ENCODE results near the gene SPATA21.

SPATA21 gene

GRCh38 chr1:16450863-16451481 is 13.7 kb upstream of the SPATA21 start:
- DNase-seq = no peak

GRCh38 chr1:16449666-16450065 is 12.4 kb upstream of the SPATA21 start:
- no peak for DNase-seq

GRCh38 chr1:16449065-16449464 is 11.8 kb upstream of the SPATA21 start:
- no peak for DNase-seq

- no peak for DNase-seq
Observed at GRCh38 chr1:16447641-16448040, 10.4 kb upstream of the SPATA21 start.

- DNase-seq = no peak
Observed at GRCh38 chr1:16446116-16446515, 8.9 kb upstream of the SPATA21 start.

GRCh38 chr1:16445052-16445451 is 7.8 kb upstream of the SPATA21 start:
- no peak for DNase-seq

GRCh38 chr1:16443975-16444770 is 6.9 kb upstream of the SPATA21 start:
- DNase-seq = no peak

- DNase-seq = no peak
Observed at GRCh38 chr1:16442941-16443340, 5.7 kb upstream of the SPATA21 start.

GRCh38 chr1:16442265-16442664 is 5.0 kb upstream of the SPATA21 start:
- no peak for DNase-seq

GRCh38 chr1:16441282-16441665 is 4.0 kb upstream of the SPATA21 start:
- DNase-seq = peak; percentile 27

- DNase-seq = peak; percentile 91
Observed at GRCh38 chr1:16440470-16441281, 3.5 kb upstream of the SPATA21 start, which contains the start of gene NECAP2. NECAP2 (plus strand) TSS chr1:16440724; CDS start chr1:16440762, 38 bp downstream.

GRCh38 chr1:16440131-16440469 is 2.9 kb upstream of the SPATA21 start:
- DNase-seq = no peak

- DNase-seq = no peak
Observed at GRCh38 chr1:16438924-16439323, 1.7 kb upstream of the SPATA21 start.

- no peak for DNase-seq
Observed at GRCh38 chr1:16438516-16438915, 1.3 kb upstream of the SPATA21 start.

- no peak for DNase-seq
Observed at GRCh38 chr1:16434501-16434900, 2.7 kb downstream of the SPATA21 start.

GRCh38 chr1:16434007-16434406 is 3.2 kb downstream of the SPATA21 start:
- no peak for DNase-seq

GRCh38 chr1:16433030-16433429 is 4.2 kb downstream of the SPATA21 start:
- no peak for DNase-seq

GRCh38 chr1:16430606-16431005 is 6.6 kb downstream of the SPATA21 start:
- peak; percentile 26 for DNase-seq

GRCh38 chr1:16425125-16426025 is 11.8 kb downstream of the SPATA21 start:
- DNase-seq = no peak

GRCh38 chr1:16422041-16422440 is 15.2 kb downstream of the SPATA21 start:
- no peak for DNase-seq

- no peak for DNase-seq
Observed at GRCh38 chr1:16421201-16421600, 16.0 kb downstream of the SPATA21 start.

GRCh38 chr1:16420424-16421118 is 16.7 kb downstream of the SPATA21 start:
- DNase-seq = no peak
